HCT116 (cell line): ENCODE results near the gene SRF. TPM values are rescaled to one million over a fixed set of nuclear protein-coding genes. Genes with fewer than 3 reads are reported as not detected.

ENCODE experiments used
- ATAC-seq: fragments of 200-7000 bp; cut with Tn5 transposase; 2 replicates; pipeline ENCODE4 v1.9.1; 2020; ENCODE audit warnings: mild to moderate bottlenecking, moderate library complexity
- BruUV-seq: library from RNA; stranded (reverse); fragments of 400-500 nt; replicated peaks from 2 replicates; lab custom pipeline; 2021; lab: Mats Ljungman, UMichigan
- CTCF ChIA-PET: fragments of 300-600 bp; sonication (Branson Sonifier 250); formaldehyde crosslinking; loops from one replicate; lab custom pipeline; 2021; ENCODE audit warnings: antibody characterized with exemption; lab: Charles Lee
- POLR2A ChIA-PET: fragments of 300-600, 350-600 bp; sonication (Branson Sonifier 250); formaldehyde crosslinking; loops from one replicate; lab custom pipeline; 2021; ENCODE audit warnings: antibody characterized with exemption; lab: Charles Lee
- RAD21 ChIA-PET, 2 experiments: fragments of 300-600 bp; sonication (Branson Sonifier 250); formaldehyde crosslinking; loops; one replicate each; lab custom pipeline; 2023; ENCODE audit warnings: low total read pairs in 2 of 2; ENCODE audit not compliant: uncharacterized antibody in 2 of 2, unreplicated experiment in 2 of 2, low non-redundant PET in 1 of 2; lab: Charles Lee
- DNase-seq: peaks from one replicate; pipeline ENCODE4 v3.0.0-alpha.2; 2010; ENCODE audit warnings: low read depth, low spot score
- H2AFZ ChIP-seq: fragments of 200-600 bp; shearing (Covaris generic), sonication (generic); 2 replicates; pipeline ENCODE4 v1.6.1; 2017; ENCODE audit warnings: low read depth, mixed run types, mixed read lengths, antibody characterized with exemption, low read length; ENCODE audit not compliant: poor library complexity, severe bottlenecking
- H3K27ac ChIP-seq: 2 replicates; pipeline ENCODE4 v1.5.1; 2012; ENCODE audit warnings: low read depth, low read length
- H3K27me3 ChIP-seq: fragments of 200-600 bp; sonication (generic); 2 replicates; pipeline ENCODE4 v1.6.1; 2016; ENCODE audit warnings: mixed run types, low read length, mixed read lengths; ENCODE audit not compliant: insufficient read depth
- H3K36me3 ChIP-seq, 2 experiments: fragments of 200-500 bp in 1 of 2; fragments of 200-600 bp in 1 of 2; sonication (Bioruptor generic) in 1 of 2; sonication (generic) in 1 of 2; 2 replicates each; pipeline versions ENCODE4 v1.5.1 to v1.6.1; 2014 to 2016; ENCODE audit warnings: low read length in 2 of 2, inconsistent platforms in 1 of 2, mixed read lengths in 1 of 2, mixed run types in 1 of 2; ENCODE audit not compliant: insufficient read depth in 2 of 2, control insufficient read depth in 1 of 2
- H3K4me1 ChIP-seq, 2 experiments: fragments of 200-600 bp in 1 of 2; sonication (generic) in 1 of 2; 2 replicates each; pipeline versions ENCODE4 v1.5.1 to v1.6.1; 2012 to 2017; ENCODE audit warnings: low read length in 2 of 2, inconsistent platforms in 1 of 2, mild to moderate bottlenecking in 1 of 2, mixed read lengths in 1 of 2, mixed run types in 1 of 2, moderate library complexity in 1 of 2; ENCODE audit not compliant: insufficient read depth in 2 of 2, control insufficient read depth in 1 of 2
- H3K4me2 ChIP-seq: fragments of 200-600 bp; sonication (generic); 2 replicates; pipeline ENCODE4 v1.6.1; 2017; ENCODE audit warnings: mixed run types, low read length, mixed read lengths
- H3K4me3 ChIP-seq, 2 experiments: fragments of 200-600 bp in 1 of 2; sonication (generic) in 1 of 2; replicated peaks in 1 of 2; 2 replicates each; pipeline ENCODE4 v1.5.1; 2011 to 2016; ENCODE audit warnings: low read length in 2 of 2, control low read depth in 1 of 2, low read depth in 1 of 2, mild to moderate bottlenecking in 1 of 2, mixed read lengths in 1 of 2, mixed run types in 1 of 2
- H3K79me2 ChIP-seq: fragments of 200-600 bp; sonication (generic); 2 replicates; pipeline ENCODE4 v1.6.1; 2017; ENCODE audit warnings: mild to moderate bottlenecking, mixed run types, low read length, moderate library complexity, mixed read lengths; ENCODE audit not compliant: insufficient read depth
- H3K9ac ChIP-seq: fragments of 200-600 bp; sonication (generic); 2 replicates; pipeline ENCODE4 v1.6.1; 2016; ENCODE audit warnings: low read length, mixed read lengths
- H3K9me2 ChIP-seq: fragments of 200-600 bp; sonication (generic), shearing (Covaris generic); 2 replicates; pipeline ENCODE4 v1.6.1; 2017; ENCODE audit warnings: mixed run types, mild to moderate bottlenecking, moderate library complexity; ENCODE audit not compliant: insufficient read depth
- H3K9me3 ChIP-seq, 2 experiments: fragments of 200-500 bp in 1 of 2; fragments of 200-600 bp in 1 of 2; sonication (Bioruptor generic) in 1 of 2; sonication (generic) in 1 of 2; 2 replicates each; pipeline ENCODE4 v1.6.1; 2014 to 2017; ENCODE audit warnings: low read length in 2 of 2, mixed read lengths in 2 of 2, inconsistent platforms in 1 of 2, low read depth in 1 of 2, mild to moderate bottlenecking in 1 of 2, mixed run types in 1 of 2, moderate library complexity in 1 of 2; ENCODE audit not compliant: control insufficient read depth in 1 of 2, insufficient read depth in 1 of 2
- H4K20me1 ChIP-seq: fragments of 200-600 bp; sonication (generic), shearing (Covaris generic); 2 replicates; pipeline ENCODE4 v1.6.1; 2017; ENCODE audit warnings: mixed run types, mild to moderate bottlenecking, moderate library complexity; ENCODE audit not compliant: insufficient read depth
- ATF3 ChIP-seq: IDR thresholded peaks from 2 replicates; pipeline ENCODE4 v1.6.1; 2012
- CEBPB ChIP-seq: IDR thresholded peaks from 2 replicates; pipeline ENCODE4 v1.6.1; 2012; ENCODE audit warnings: low read depth
- CTCF ChIP-seq, 3 experiments: fragments of 200-600 bp in 1 of 3; sonication (generic) in 1 of 3; IDR thresholded peaks in 2 of 3; conservative IDR thresholded peaks in 1 of 3; 2 replicates each; pipeline ENCODE4 v1.5.1; 2012 to 2017; ENCODE audit warnings: low read depth in 2 of 3, low read length in 2 of 3, antibody characterized with exemption in 1 of 3, borderline replicate concordance in 1 of 3, control low read depth in 1 of 3, mild to moderate bottlenecking in 1 of 3, mixed read lengths in 1 of 3, mixed run types in 1 of 3, moderate library complexity in 1 of 3; ENCODE audit not compliant: insufficient read depth in 1 of 3
- EGR1 ChIP-seq: IDR thresholded peaks from 2 replicates; pipeline ENCODE4 v1.6.1; 2012; ENCODE audit warnings: low read depth
- ELF1 ChIP-seq: IDR thresholded peaks from 2 replicates; pipeline ENCODE4 v1.6.1; 2012; ENCODE audit warnings: low read depth, borderline replicate concordance
- EZH2 ChIP-seq: fragments of 200-600 bp; sonication (generic); IDR thresholded peaks from 2 replicates; pipeline ENCODE4 v1.6.1; 2017; ENCODE audit warnings: antibody characterized with exemption, mixed run types
- JUND ChIP-seq: IDR thresholded peaks from 2 replicates; pipeline ENCODE4 v1.6.1; 2012
- MAX ChIP-seq: IDR thresholded peaks from 2 replicates; pipeline ENCODE4 v1.6.1; 2012
- POLR2A ChIP-seq: IDR thresholded peaks from 2 replicates; pipeline ENCODE4 v1.7.0; 2011; ENCODE audit warnings: borderline replicate concordance; ENCODE audit not compliant: insufficient read depth, insufficient read length; ENCODE audit errors: extremely low read depth
- POLR2AphosphoS5 ChIP-seq: IDR thresholded peaks from 2 replicates; pipeline ENCODE4 v1.6.1; 2011; ENCODE audit warnings: mild to moderate bottlenecking, low read depth, low read length, moderate library complexity
- REST ChIP-seq: IDR thresholded peaks from 2 replicates; pipeline ENCODE4 v1.6.1; 2012; ENCODE audit warnings: low read depth
- SP1 ChIP-seq: IDR thresholded peaks from 2 replicates; pipeline ENCODE4 v1.6.1; 2012; ENCODE audit warnings: low read depth
- TCF7L2 ChIP-seq: IDR thresholded peaks from 2 replicates; pipeline ENCODE4 v1.7.0; 2011; ENCODE audit warnings: borderline replicate concordance, inconsistent platforms; ENCODE audit not compliant: insufficient read depth, insufficient read length; ENCODE audit errors: extremely low read depth
- ZBTB33 ChIP-seq: IDR thresholded peaks from 2 replicates; pipeline ENCODE4 v1.6.1; 2011; ENCODE audit warnings: mild to moderate bottlenecking, low read length, moderate library complexity; ENCODE audit not compliant: insufficient replicate concordance; ENCODE audit errors: extremely low read depth
- ZNF274 ChIP-seq: fragments of 200-500 bp; sonication (Bioruptor generic); IDR thresholded peaks from 2 replicates; pipeline ENCODE4 v1.6.1; 2014; ENCODE audit warnings: mild to moderate bottlenecking, low read depth, low read length, inconsistent platforms
- intact Hi-C: fragments of 100-400 bp; cut with micrococcal nuclease; formaldehyde crosslinking; loops from 2 replicates; pipeline ENCODE4 v1.10.0; 2022
- total RNA-seq: library from RNA; stranded (reverse); gene quantifications from one replicate; pipeline ENCODE4 v1.2.1, GENCODE V29; 2021; ENCODE audit not compliant: unreplicated experiment

SRF gene
- total RNA-seq, 1 experiment from 2014 or later, result 28.1 TPM

- TF ChIP-seq ELF1, result no peak
- TF ChIP-seq CEBPB, result no peak
- TF ChIP-seq MAX, result no peak
- no peak for TF ChIP-seq CTCF (IDR thresholded peaks at IDR 0.05 in 2 of 3, conservative IDR thresholded peaks at IDR 0.05 in 1 of 3; ENCODE audit: borderline replicate concordance in 1 of 3, insufficient read depth in 1 of 3, low read depth in 2 of 3, low read length in 2 of 3)
- no peak for TF ChIP-seq EGR1
- no peak for TF ChIP-seq POLR2A
Observed at GRCh38 chr6:43149265-43149664, 21.8 kb upstream of the SRF start (continued).

- H3K36me3 ChIP-seq, result peaks cover 0 to 9% of the 10 kb centered on the region in 2 experiments; a peak in 1 of 4 replicates
- H3K79me2 ChIP-seq, result no peaks in the 10 kb centered on the region
- no peaks in the 10 kb centered on the region for H3K9me2 ChIP-seq
- intact Hi-C loops, result no loop called here
- H3K9me3 ChIP-seq, result no peaks in the 10 kb centered on the region
- DNase-seq (no peak), ATAC-seq (no peak)
- CTCF ChIA-PET, result interaction anchor here (0.6 kb wide), 1 partner anchor 253 kb away, joined by 3 read pairs; no protein-coding TSS in a partner anchor
- no peak overlapping the region for H3K9ac ChIP-seq
- no peak overlapping the region for H2AFZ ChIP-seq
- no peak overlapping the region for H3K4me3 ChIP-seq
- TF ChIP-seq POLR2AphosphoS5 (no peak), SP1 (no peak), MAX (no peak), EGR1 (no peak), ZBTB33 (no peak), ZNF274 (no peak), TCF7L2 (no peak), EZH2 (no peak), ATF3 (no peak), REST (no peak), JUND (no peak)
- no peak overlapping the region for H3K27ac ChIP-seq
- RAD21 ChIA-PET, result interaction anchor here in 1 of 2 experiments (0.6 kb wide), 1 partner anchor 155 kb away, joined by 3 read pairs; no protein-coding TSS in a partner anchor
- POLR2A ChIA-PET, result interaction anchor here (0.6 kb wide), 1 partner anchor 133 kb away, joined by 3 read pairs; no protein-coding TSS in a partner anchor
- H3K27me3 ChIP-seq, result no peaks in the 10 kb centered on the region
- no peaks in the 10 kb centered on the region for H3K4me1 ChIP-seq
- H3K4me2 ChIP-seq, result no peak overlapping the region
- no TSS peak for BruUV-seq
- no peaks in the 10 kb centered on the region for H4K20me1 ChIP-seq
Observed at GRCh38 chr6:43150051-43150751, 20.9 kb upstream of the SRF start.
